Measurements from ENCODE around the gene PHC2. TPM values are rescaled to one million over a fixed set of nuclear protein-coding genes. Genes with fewer than 3 reads are reported as not detected.

Gene PHC2
- total and polyA plus RNA-seq, 2 of the 13 experiments (the other 11 are each of a cell fraction or from before 2014, with no cell fraction given) = 52.5 to 84.9 TPM

- no peak for TF ChIP-seq NFE2 (CRISPR knock-in tag; IDR thresholded peaks at IDR 0.05)
- TF ChIP-seq ZKSCAN8 (CRISPR knock-in tag; IDR thresholded peaks at IDR 0.05; ENCODE audit: borderline replicate concordance) = no peak
- TF ChIP-seq ZNF180 (CRISPR knock-in tag; IDR thresholded peaks at IDR 0.05; ENCODE audit: borderline replicate concordance, low read depth) = no peak
- TF ChIP-seq CENPT (CRISPR knock-in tag; IDR thresholded peaks at IDR 0.05; ENCODE audit: low read depth) = no peak
- TF ChIP-seq RCOR2 (CRISPR knock-in tag; IDR thresholded peaks at IDR 0.05) = no peak
- no peak for TF ChIP-seq KLF9 (CRISPR knock-in tag; IDR thresholded peaks at IDR 0.05; ENCODE audit: low read depth)
- no peak for TF ChIP-seq CAMTA2 (CRISPR knock-in tag; IDR thresholded peaks at IDR 0.05; ENCODE audit: borderline replicate concordance)
- no peak for TF ChIP-seq LCORL (IDR thresholded peaks at IDR 0.05)
- no peak for TF ChIP-seq LCORL (CRISPR knock-in tag; IDR thresholded peaks at IDR 0.05)
- no peak for TF ChIP-seq SKI (IDR thresholded peaks at IDR 0.05; ENCODE audit: partially characterized antibody)
- TF ChIP-seq SCMH1 (CRISPR knock-in tag; IDR thresholded peaks at IDR 0.05; ENCODE audit: borderline replicate concordance) = no peak
These were observed 38.7 kb downstream of the PHC2 start (continued) for GRCh38 chr1:33392206-33392605.

- no peak overlapping the region for H3K4me3 ChIP-seq (replicated peaks in 1 of 3; ENCODE audit: insufficient read depth in 1 of 3, low read depth in 2 of 3, low read length in 3 of 3)
- ChIA-PET POLR2A (no interaction called here), CTCF (ENCODE audit: low intra/inter-chr PET ratio, low total read pairs) (no interaction called here)
- no peaks in the 10 kb centered on the region for H3K9me3 ChIP-seq (ENCODE audit: low read length)
- no peaks in the 10 kb centered on the region for H3K79me2 ChIP-seq (ENCODE audit: insufficient read depth, low read length)
- WGBS (ENCODE audit: low lambda C conversion rate) = 23% methylated on average over 8 of the region's 8 CpGs
- FAIRE-seq (no peak), DNase-seq (ENCODE audit: low spot score) (no peak), ATAC-seq (no peak)
- no peak overlapping the region for H3K4me2 ChIP-seq (ENCODE audit: low read depth, low read length)
- no peaks in the 10 kb centered on the region for H4K20me1 ChIP-seq (ENCODE audit: insufficient read depth, low read length)
- peaks cover 10% of the 10 kb centered on the region; the same call in 1 of the 2 replicates for H3K4me1 ChIP-seq (ENCODE audit: insufficient read depth, low read length)
- H2AFZ ChIP-seq (ENCODE audit: low read length) = no peak overlapping the region
- H3K27me3 ChIP-seq (ENCODE audit: control insufficient read depth in 1 of 2, insufficient read depth in 2 of 2, low read length in 2 of 2) = peaks cover 0 to 3% of the 10 kb centered on the region in 2 experiments; a peak in 3 of 5 replicates
- in situ Hi-C loops (cut with HindIII; ENCODE audit: extremely low pct_ligation_motif_present, low pct_unique_long_range_greater_than_20kb) = no loop called here
- no peaks in the 10 kb centered on the region for H3K36me3 ChIP-seq (replicated peaks in 1 of 2; ENCODE audit: control insufficient read depth in 1 of 2, insufficient read depth in 2 of 2, low read length in 2 of 2)
- H3K9ac ChIP-seq (ENCODE audit: insufficient read depth, low read depth, low read length) = no peak overlapping the region
- intact Hi-C loops (cut with micrococcal nuclease; ENCODE audit: unreplicated experiment) = no loop called here
- no peak overlapping the region for H3K27ac ChIP-seq (ENCODE audit: extremely low read length, insufficient read depth, low read length)
- no TSS peak for BruUV-seq (replicated peaks)
- TF ChIP-seq KLF16 (CRISPR knock-in tag; IDR thresholded peaks at IDR 0.05) = no peak
- TF ChIP-seq ZKSCAN5 (CRISPR knock-in tag; IDR thresholded peaks at IDR 0.05) = no peak
- TF ChIP-seq ZFP41 (CRISPR knock-in tag; IDR thresholded peaks at IDR 0.05; ENCODE audit: borderline replicate concordance) = no peak
- TF ChIP-seq KDM1A (CRISPR knock-in tag; IDR thresholded peaks at IDR 0.05) = no peak
- no peak for TF ChIP-seq ZNF407 (CRISPR knock-in tag; IDR thresholded peaks at IDR 0.05; ENCODE audit: not compliant biosample characterization)
- TF ChIP-seq ZNF577 (CRISPR knock-in tag; IDR thresholded peaks at IDR 0.05; ENCODE audit: borderline replicate concordance, low read depth) = no peak
These were observed 39.4 kb downstream of the PHC2 start for GRCh38 chr1:33391343-33392078.

All from HepG2 (cell line).